Measurements from ENCODE around the gene FXYD4.
"Not testable (repeated sequence)": the region's sequence is repeated elsewhere in the genome, so short reads cannot be mapped to it uniquely, and the experiment has no call there.

The FXYD4 gene

GRCh38 chr10:43376828-43377423, 5.5 kb downstream of the FXYD4 start:
- no peak for DNase-seq

GRCh38 chr10:43377424-43377883, 6.0 kb downstream of the FXYD4 start:
- no peak for DNase-seq

GRCh38 chr10:43380610-43381222, 9.3 kb downstream of the FXYD4 start:
- DNase-seq = no peak

GRCh38 chr10:43383204-43383971, 12.0 kb downstream of the FXYD4 start:
- no peak for DNase-seq

- no peak for DNase-seq
These were observed 13.1 kb downstream of the FXYD4 start for GRCh38 chr10:43384252-43385221.

- DNase-seq = no peak
These were observed 14.1 kb downstream of the FXYD4 start for GRCh38 chr10:43385412-43386004.

GRCh38 chr10:43386549-43386948, 15.1 kb downstream of the FXYD4 start:
- no peak for DNase-seq

GRCh38 chr10:43386981-43387677, 15.7 kb downstream of the FXYD4 start:
- no peak for DNase-seq

GRCh38 chr10:43387678-43388032, 16.2 kb downstream of the FXYD4 start:
- no peak for DNase-seq

- DNase-seq = no peak
These were observed 18.4 kb downstream of the FXYD4 start for GRCh38 chr10:43389867-43390266.

- DNase-seq = no peak
These were observed 18.9 kb downstream of the FXYD4 start for GRCh38 chr10:43390333-43390732.

GRCh38 chr10:43390759-43391158, 19.3 kb downstream of the FXYD4 start:
- no peak for DNase-seq

GRCh38 chr10:43391496-43391895, 20.1 kb downstream of the FXYD4 start:
- no peak for DNase-seq

GRCh38 chr10:43392748-43393147, 21.3 kb downstream of the FXYD4 start:
- DNase-seq = no peak

GRCh38 chr10:43393186-43393585, 21.8 kb downstream of the FXYD4 start:
- not testable (repeated sequence) for DNase-seq

- DNase-seq = no peak
These were observed 22.3 kb downstream of the FXYD4 start for GRCh38 chr10:43393606-43394360.

GRCh38 chr10:43394868-43395267, 23.4 kb downstream of the FXYD4 start:
- DNase-seq = no peak

GRCh38 chr10:43395571-43396060, 24.2 kb downstream of the FXYD4 start:
- no peak for DNase-seq

- no peak for DNase-seq
These were observed 24.9 kb downstream of the FXYD4 start for GRCh38 chr10:43396061-43396927.
